Measurements from ENCODE around the gene CD99L2. TPM values are rescaled to one million over a fixed set of nuclear protein-coding genes. Genes with fewer than 3 reads are reported as not detected.

CD99L2 gene
- total and polyA plus RNA-seq, 3 donors from 2014 or later, result 35.4 to 56.6 (median 36.5) TPM

GRCh38 chrX:150907474-150907873 lies 9.0 kb upstream of the CD99L2 start:
- Histone ChIP-seq H3K4me3 (no peak overlapping the region), H3K4me1 (no peaks in the 10 kb centered on the region), H3K27ac (no peak overlapping the region), H3K27me3 (no peaks in the 10 kb centered on the region), H3K9me3 (no peaks in the 10 kb centered on the region), H3K36me3 (ENCODE audit: low read depth, missing control alignments) (no peaks in the 10 kb centered on the region)
- no peak for TF ChIP-seq POLR2A (IDR thresholded peaks at IDR 0.05)
- TF ChIP-seq CTCF (IDR thresholded peaks at IDR 0.05), result no peak
- 60 to 85% methylated on average over 5 of the region's 7 CpGs for WGBS, 2 donors
- no peak for DNase-seq
- intact Hi-C loops (cut with DNase I; ENCODE audit: low total_unique reads), result no loop called here

- intact Hi-C loops (cut with DNase I; ENCODE audit: low total_unique reads), result no loop called here
- H3K36me3 ChIP-seq (ENCODE audit: low read depth, missing control alignments), result no peaks in the 10 kb centered on the region
- 92% methylated on average over 6 of the region's 6 CpGs for WGBS, 2 donors
- TF ChIP-seq POLR2A (IDR thresholded peaks at IDR 0.05), result no peak
- TF ChIP-seq CTCF (IDR thresholded peaks at IDR 0.05), result no peak
- no peak overlapping the region for H3K4me3 ChIP-seq
- H3K27ac ChIP-seq, result no peak overlapping the region
- no peak for DNase-seq
- no peaks in the 10 kb centered on the region for H3K4me1 ChIP-seq
- no peaks in the 10 kb centered on the region for H3K9me3 ChIP-seq
- no peaks in the 10 kb centered on the region for H3K27me3 ChIP-seq
Observed at GRCh38 chrX:150906694-150907093, 8.2 kb upstream of the CD99L2 start.

- H3K4me1 ChIP-seq, result no peaks in the 10 kb centered on the region
- H3K9me3 ChIP-seq, result no peaks in the 10 kb centered on the region
- no peaks in the 10 kb centered on the region for H3K36me3 ChIP-seq (ENCODE audit: low read depth, missing control alignments)
- no peak for DNase-seq
- H3K27ac ChIP-seq, result no peak overlapping the region
- intact Hi-C loops (cut with DNase I; ENCODE audit: low total_unique reads), result no loop called here
- TF ChIP-seq CTCF (IDR thresholded peaks at IDR 0.05) (no peak), POLR2A (IDR thresholded peaks at IDR 0.05) (no peak)
- WGBS, 2 donors, result 75 to 76% methylated on average over 3 of the region's 3 CpGs
- no peaks in the 10 kb centered on the region for H3K27me3 ChIP-seq
- H3K4me3 ChIP-seq, result no peak overlapping the region
Observed at GRCh38 chrX:150905293-150905692, 6.8 kb upstream of the CD99L2 start.

- no peak for TF ChIP-seq CTCF (IDR thresholded peaks at IDR 0.05)
- no peak for TF ChIP-seq POLR2A (IDR thresholded peaks at IDR 0.05)
- Histone ChIP-seq H3K36me3 (ENCODE audit: low read depth, missing control alignments) (no peaks in the 10 kb centered on the region), H3K4me3 (no peak overlapping the region), H3K27ac (no peak overlapping the region), H3K9me3 (no peaks in the 10 kb centered on the region), H3K27me3 (no peaks in the 10 kb centered on the region), H3K4me1 (no peaks in the 10 kb centered on the region)
- 84 to 88% methylated on average over 6 of the region's 6 CpGs for WGBS, 2 donors
- no peak for DNase-seq
- intact Hi-C loops (cut with DNase I; ENCODE audit: low total_unique reads), result no loop called here
Observed at GRCh38 chrX:150903110-150903508, 4.6 kb upstream of the CD99L2 start.

- no peak for DNase-seq
- intact Hi-C loops (cut with DNase I; ENCODE audit: low total_unique reads), result no loop called here
- TF ChIP-seq POLR2A (IDR thresholded peaks at IDR 0.05) (no peak), CTCF (IDR thresholded peaks at IDR 0.05) (no peak)
- H3K27ac ChIP-seq, result no peak overlapping the region
- 59 to 72% methylated on average over 5 to 7 of the region's 7 CpGs for WGBS, 2 donors
- no peaks in the 10 kb centered on the region for H3K27me3 ChIP-seq
- no peak overlapping the region for H3K4me3 ChIP-seq
- no peaks in the 10 kb centered on the region for H3K36me3 ChIP-seq (ENCODE audit: low read depth, missing control alignments)
- H3K4me1 ChIP-seq, result no peaks in the 10 kb centered on the region
- no peaks in the 10 kb centered on the region for H3K9me3 ChIP-seq
Observed at GRCh38 chrX:150902434-150903109, 4.1 kb upstream of the CD99L2 start.
